Measurements from ENCODE around the gene SKI. TPM values are rescaled to one million over a fixed set of nuclear protein-coding genes. Genes with fewer than 3 reads are reported as not detected.

SKI gene
- total and polyA plus RNA-seq, 2 of the 4 experiments (the other 2 are of a cell fraction) = 2.3 to 20.1 TPM

- Histone ChIP-seq H3K9ac (ENCODE audit: low read depth, low read length) (no peak overlapping the region), H3K27me3 (ENCODE audit: control insufficient read depth, insufficient read depth, low read length) (no peaks in the 10 kb centered on the region), H2BK15ac (ENCODE audit: low read depth, low read length) (no peak overlapping the region), H2BK120ac (ENCODE audit: low read depth, low read length) (no peak overlapping the region), H4K20me1 (ENCODE audit: insufficient read depth, low read length) (no peaks in the 10 kb centered on the region), H3K9me3 (ENCODE audit: control insufficient read depth, insufficient read depth, low read length) (no peaks in the 10 kb centered on the region), H3K18ac (ENCODE audit: low read depth, low read length) (no peak overlapping the region), H3K4me2 (ENCODE audit: low read depth, low read length) (no peak overlapping the region), H2BK5ac (ENCODE audit: low read depth, low read length, poor library complexity, severe bottlenecking) (no peak overlapping the region), H2BK20ac (ENCODE audit: low read depth, low read length) (no peak overlapping the region), H3K14ac (replicated peaks; ENCODE audit: low read depth, low read length) (no peak overlapping the region), H3K4me1 (ENCODE audit: control insufficient read depth, insufficient read depth, low read length) (no peaks in the 10 kb centered on the region), H3K23ac (ENCODE audit: low read depth, low read length) (no peak overlapping the region), H3K56ac (ENCODE audit: extremely low read depth, insufficient read depth, low read length) (no peak overlapping the region), H3K36me3 (ENCODE audit: control insufficient read depth, insufficient read depth, low read length) (no peaks in the 10 kb centered on the region), H2AK9ac (replicated peaks; ENCODE audit: low read depth, low read length, poor library complexity) (no peak overlapping the region), H2AFZ (replicated peaks; ENCODE audit: low read length, poor library complexity) (peak overlapping the region; percentile 63), H3K4ac (ENCODE audit: low read depth, low read length) (no peak overlapping the region), H4K91ac (ENCODE audit: insufficient read depth, low read depth, low read length) (no peak overlapping the region), H4K5ac (ENCODE audit: low read depth, low read length) (no peak overlapping the region), H3K79me1 (ENCODE audit: low read depth in 1 of 2, low read length in 2 of 2) (no peaks in the 10 kb centered on the region), H3K9me1 (ENCODE audit: insufficient read depth, low read length) (no peaks in the 10 kb centered on the region), H3K27ac (ENCODE audit: insufficient read depth, low read length) (no peak overlapping the region), H4K8ac (ENCODE audit: low read depth in 2 of 2, low read length in 2 of 2) (no peak overlapping the region), H2AK5ac (ENCODE audit: low read depth, low read length) (no peak overlapping the region), H3K4me3 (ENCODE audit: insufficient read depth, low read depth, low read length) (no peak overlapping the region)
- no TSS peak for BruUV-seq (replicated peaks)
- DNase-seq (no peak), ATAC-seq (ENCODE audit: low read depth) (no peak)
- TF ChIP-seq CHD1 (IDR thresholded peaks at IDR 0.05; ENCODE audit: low read depth, low read length) (no peak), MXI1 (IDR thresholded peaks at IDR 0.05; ENCODE audit: borderline replicate concordance, low read depth, low read length) (no peak), MAFK (IDR thresholded peaks at IDR 0.05; ENCODE audit: low read depth, low read length) (no peak), NFE2L2 (IDR thresholded peaks at IDR 0.05; ENCODE audit: low read depth, low read length) (no peak), POLR2A (IDR thresholded peaks at IDR 0.05; ENCODE audit: low read depth, low read length) (no peak), CEBPB (IDR thresholded peaks at IDR 0.05; ENCODE audit: low read depth, low read length) (no peak)
- POLR2A ChIA-PET (ENCODE audit: unreplicated experiment) = no interaction called here
- CTCF ChIA-PET = no interaction called here
- in situ Hi-C loops (cut with MboI; ENCODE audit: low sequenced_read_pairs) = no loop called here
- dilution Hi-C loops (cut with HindIII; ENCODE audit: low sequenced_read_pairs, unreplicated experiment) = no loop called here
- 85% methylated on average over 11 of the region's 23 CpGs; no CpG with 5 or more reads in 1 of the 2 experiments for WGBS, 2 experiments (ENCODE audit: extremely low coverage in 2 of 2, insufficient read length in 1 of 2)
- intact Hi-C loops (cut with micrococcal nuclease) = no loop called here
Observed at GRCh38 chr1:2347896-2348295, 119.8 kb downstream of the SKI start.
